ENCODE data around the gene HOXA3. TPM values are rescaled to one million over a fixed set of nuclear protein-coding genes. Genes with fewer than 3 reads are reported as not detected.

Gene HOXA3
- total and polyA plus RNA-seq, 10 of the 15 experiments (the other 5 are each of a cell fraction or from before 2014, with no cell fraction given): 0.05 TPM; not detected in 9

- TF ChIP-seq, protein P1, sequence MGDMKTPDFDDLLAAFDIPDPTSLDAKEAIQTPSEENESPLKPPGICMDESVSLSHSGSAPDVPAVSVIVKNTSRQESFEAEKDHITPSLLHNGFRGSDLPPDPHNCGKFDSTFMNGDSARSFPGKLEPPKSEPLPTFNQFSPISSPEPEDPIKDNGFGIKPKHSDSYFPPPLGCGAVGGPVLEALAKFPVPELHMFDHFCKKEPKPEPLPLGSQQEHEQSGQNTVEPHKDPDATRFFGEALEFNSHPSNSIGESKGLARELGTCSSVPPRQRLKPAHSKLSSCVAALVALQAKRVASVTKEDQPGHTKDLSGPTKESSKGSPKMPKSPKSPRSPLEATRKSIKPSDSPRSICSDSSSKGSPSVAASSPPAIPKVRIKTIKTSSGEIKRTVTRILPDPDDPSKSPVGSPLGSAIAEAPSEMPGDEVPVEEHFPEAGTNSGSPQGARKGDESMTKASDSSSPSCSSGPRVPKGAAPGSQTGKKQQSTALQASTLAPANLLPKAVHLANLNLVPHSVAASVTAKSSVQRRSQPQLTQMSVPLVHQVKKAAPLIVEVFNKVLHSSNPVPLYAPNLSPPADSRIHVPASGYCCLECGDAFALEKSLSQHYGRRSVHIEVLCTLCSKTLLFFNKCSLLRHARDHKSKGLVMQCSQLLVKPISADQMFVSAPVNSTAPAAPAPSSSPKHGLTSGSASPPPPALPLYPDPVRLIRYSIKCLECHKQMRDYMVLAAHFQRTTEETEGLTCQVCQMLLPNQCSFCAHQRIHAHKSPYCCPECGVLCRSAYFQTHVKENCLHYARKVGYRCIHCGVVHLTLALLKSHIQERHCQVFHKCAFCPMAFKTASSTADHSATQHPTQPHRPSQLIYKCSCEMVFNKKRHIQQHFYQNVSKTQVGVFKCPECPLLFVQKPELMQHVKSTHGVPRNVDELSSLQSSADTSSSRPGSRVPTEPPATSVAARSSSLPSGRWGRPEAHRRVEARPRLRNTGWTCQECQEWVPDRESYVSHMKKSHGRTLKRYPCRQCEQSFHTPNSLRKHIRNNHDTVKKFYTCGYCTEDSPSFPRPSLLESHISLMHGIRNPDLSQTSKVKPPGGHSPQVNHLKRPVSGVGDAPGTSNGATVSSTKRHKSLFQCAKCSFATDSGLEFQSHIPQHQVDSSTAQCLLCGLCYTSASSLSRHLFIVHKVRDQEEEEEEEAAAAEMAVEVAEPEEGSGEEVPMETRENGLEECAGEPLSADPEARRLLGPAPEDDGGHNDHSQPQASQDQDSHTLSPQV (IDR thresholded peaks at IDR 0.05): no peak
- TF ChIP-seq ZNF274 (IDR thresholded peaks at IDR 0.05; ENCODE audit: insufficient read depth, insufficient read length): no peak
- no peak for TF ChIP-seq NFYA (IDR thresholded peaks at IDR 0.05; ENCODE audit: borderline replicate concordance, low read depth, low read length)
Observed at GRCh38 chr7:27068259-27068658, 84.1 kb downstream of the HOXA3 start (continued).

DNA sequence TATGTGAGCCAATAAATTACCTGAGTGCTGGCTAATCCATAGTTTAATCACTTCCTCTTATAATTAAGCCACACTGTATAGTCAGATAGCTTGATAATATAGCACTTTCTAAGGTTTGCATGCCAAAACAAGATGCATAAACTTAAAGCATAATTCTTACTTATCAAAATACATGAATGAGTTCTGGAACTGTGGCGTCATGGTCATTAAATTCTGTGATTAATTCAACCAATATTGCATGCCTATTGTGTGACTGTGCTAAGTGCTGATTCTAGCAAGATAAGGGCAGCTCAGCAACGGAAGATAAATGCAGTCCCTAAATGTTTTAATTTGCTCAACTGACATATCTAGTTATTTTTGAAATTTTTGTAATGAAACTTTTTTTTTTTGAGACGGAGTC, 86.2 kb downstream of the HOXA3 start:
- RAD21 ChIA-PET (ENCODE audit: unreplicated experiment): interaction anchor here (0.9 to 1.1 kb wide), 2 partner anchors 20 to 26 kb away, joined by 3 read pairs; no protein-coding TSS in a partner anchor
- no TSS peak for BruUV-seq (replicated peaks)
- POLR2A ChIA-PET: interaction anchor here (0.8 to 1.9 kb wide), 2 partner anchors 10 to 17 kb away, joined by 3 to 8 read pairs; no protein-coding TSS in a partner anchor
- no peak overlapping the region for H3K27ac ChIP-seq (ENCODE audit: control insufficient read depth, insufficient read depth)
- WGBS (ENCODE audit: insufficient coverage, insufficient replicate concordance, low lambda C conversion rate, missing lambda C conversion rate): 37% methylated on average over 3 of the region's 3 CpGs
- ATAC-seq (no peak), DNase-seq (ENCODE audit: low read depth, low spot score) (no peak), FAIRE-seq (no peak)
- H3K79me2 ChIP-seq (ENCODE audit: control insufficient read depth, insufficient read depth, low read length): no peaks in the 10 kb centered on the region
- no peaks in the 10 kb centered on the region for H4K20me1 ChIP-seq (ENCODE audit: control insufficient read depth, insufficient read depth)
- H3K4me3 ChIP-seq: no peak overlapping the region
- in situ Hi-C loops (cut with MboI) (no loop called here), intact Hi-C loops (cut with micrococcal nuclease; ENCODE audit: unreplicated experiment) (no loop called here)
- H3K36me3 ChIP-seq (ENCODE audit: control insufficient read depth in 2 of 2, insufficient read depth in 2 of 2, low read length in 1 of 2): no peaks in the 10 kb centered on the region
- H3K9ac ChIP-seq (ENCODE audit: control insufficient read depth, insufficient read depth, low read length): no peak overlapping the region
- no peak overlapping the region for H3K4me2 ChIP-seq (ENCODE audit: control insufficient read depth, insufficient read depth)
- no peaks in the 10 kb centered on the region for H3K9me3 ChIP-seq (replicated peaks; ENCODE audit: control insufficient read depth, insufficient read depth, low read length)
- no peaks in the 10 kb centered on the region for H3K4me1 ChIP-seq (ENCODE audit: control insufficient read depth, insufficient read depth, low read length)
- CTCF ChIA-PET: interaction anchor here (1.3 kb wide), 1 partner anchor 17 kb away, joined by 3 read pairs; no protein-coding TSS in a partner anchor
- no peak overlapping the region for H2AFZ ChIP-seq (ENCODE audit: control insufficient read depth, low read depth, low read length)
- SMC1A ChIA-PET (ENCODE audit: uncharacterized antibody, unreplicated experiment): interaction anchor here (0.9 to 1.1 kb wide), 2 partner anchors 24 to 203 kb away, joined by 3 read pairs; no protein-coding TSS in a partner anchor
- no peaks in the 10 kb centered on the region for H3K27me3 ChIP-seq (replicated peaks in 1 of 2; ENCODE audit: control insufficient read depth in 2 of 2, insufficient read depth in 2 of 2, low read length in 1 of 2)
- TF ChIP-seq, protein P2, sequence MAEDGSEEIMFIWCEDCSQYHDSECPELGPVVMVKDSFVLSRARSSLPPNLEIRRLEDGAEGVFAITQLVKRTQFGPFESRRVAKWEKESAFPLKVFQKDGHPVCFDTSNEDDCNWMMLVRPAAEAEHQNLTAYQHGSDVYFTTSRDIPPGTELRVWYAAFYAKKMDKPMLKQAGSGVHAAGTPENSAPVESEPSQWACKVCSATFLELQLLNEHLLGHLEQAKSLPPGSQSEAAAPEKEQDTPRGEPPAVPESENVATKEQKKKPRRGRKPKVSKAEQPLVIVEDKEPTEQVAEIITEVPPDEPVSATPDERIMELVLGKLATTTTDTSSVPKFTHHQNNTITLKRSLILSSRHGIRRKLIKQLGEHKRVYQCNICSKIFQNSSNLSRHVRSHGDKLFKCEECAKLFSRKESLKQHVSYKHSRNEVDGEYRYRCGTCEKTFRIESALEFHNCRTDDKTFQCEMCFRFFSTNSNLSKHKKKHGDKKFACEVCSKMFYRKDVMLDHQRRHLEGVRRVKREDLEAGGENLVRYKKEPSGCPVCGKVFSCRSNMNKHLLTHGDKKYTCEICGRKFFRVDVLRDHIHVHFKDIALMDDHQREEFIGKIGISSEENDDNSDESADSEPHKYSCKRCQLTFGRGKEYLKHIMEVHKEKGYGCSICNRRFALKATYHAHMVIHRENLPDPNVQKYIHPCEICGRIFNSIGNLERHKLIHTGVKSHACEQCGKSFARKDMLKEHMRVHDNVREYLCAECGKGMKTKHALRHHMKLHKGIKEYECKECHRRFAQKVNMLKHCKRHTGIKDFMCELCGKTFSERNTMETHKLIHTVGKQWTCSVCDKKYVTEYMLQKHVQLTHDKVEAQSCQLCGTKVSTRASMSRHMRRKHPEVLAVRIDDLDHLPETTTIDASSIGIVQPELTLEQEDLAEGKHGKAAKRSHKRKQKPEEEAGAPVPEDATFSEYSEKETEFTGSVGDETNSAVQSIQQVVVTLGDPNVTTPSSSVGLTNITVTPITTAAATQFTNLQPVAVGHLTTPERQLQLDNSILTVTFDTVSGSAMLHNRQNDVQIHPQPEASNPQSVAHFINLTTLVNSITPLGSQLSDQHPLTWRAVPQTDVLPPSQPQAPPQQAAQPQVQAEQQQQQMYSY (CRISPR knock-in tag; IDR thresholded peaks at IDR 0.05): no peak
- TF ChIP-seq POLR2AphosphoS5 (IDR thresholded peaks at IDR 0.05; ENCODE audit: low read length) (no peak), MYC (IDR thresholded peaks at IDR 0.05; ENCODE audit: insufficient read depth, insufficient read length, insufficient replicate concordance, low read length, severe bottlenecking) (no peak), DPF2 (IDR thresholded peaks at IDR 0.05) (no peak), RAD21 (IDR thresholded peaks at IDR 0.05; ENCODE audit: insufficient read depth, low read depth, low read length) (no peak), TCF12 (IDR thresholded peaks at IDR 0.05; ENCODE audit: low read depth, low read length) (no peak), BMI1 (IDR thresholded peaks at IDR 0.05; ENCODE audit: borderline replicate concordance) (no peak), NRF1 (conservative IDR thresholded peaks at IDR 0.05; ENCODE audit: low read depth, low read length) (no peak), CHD4 (IDR thresholded peaks at IDR 0.05) (no peak), SMAD1 (IDR thresholded peaks at IDR 0.05; ENCODE audit: low read depth, partially characterized antibody) (no peak), PML (IDR thresholded peaks at IDR 0.05; ENCODE audit: low read length) (no peak), NR2F1 (conservative IDR thresholded peaks at IDR 0.05) (no peak)

All from GM12878 (cell line).